ENCODE results near the gene ACADL. TPM values are rescaled to one million over a fixed set of nuclear protein-coding genes. Genes with fewer than 3 reads are reported as not detected.
A peak's percentile ranks its signal among the peaks of the same experiment; 100 is the strongest.

Gene ACADL
- total RNA-seq, 3 donors from 2014 or later: 0.19 to 0.95 TPM; not detected in 1

DNA sequence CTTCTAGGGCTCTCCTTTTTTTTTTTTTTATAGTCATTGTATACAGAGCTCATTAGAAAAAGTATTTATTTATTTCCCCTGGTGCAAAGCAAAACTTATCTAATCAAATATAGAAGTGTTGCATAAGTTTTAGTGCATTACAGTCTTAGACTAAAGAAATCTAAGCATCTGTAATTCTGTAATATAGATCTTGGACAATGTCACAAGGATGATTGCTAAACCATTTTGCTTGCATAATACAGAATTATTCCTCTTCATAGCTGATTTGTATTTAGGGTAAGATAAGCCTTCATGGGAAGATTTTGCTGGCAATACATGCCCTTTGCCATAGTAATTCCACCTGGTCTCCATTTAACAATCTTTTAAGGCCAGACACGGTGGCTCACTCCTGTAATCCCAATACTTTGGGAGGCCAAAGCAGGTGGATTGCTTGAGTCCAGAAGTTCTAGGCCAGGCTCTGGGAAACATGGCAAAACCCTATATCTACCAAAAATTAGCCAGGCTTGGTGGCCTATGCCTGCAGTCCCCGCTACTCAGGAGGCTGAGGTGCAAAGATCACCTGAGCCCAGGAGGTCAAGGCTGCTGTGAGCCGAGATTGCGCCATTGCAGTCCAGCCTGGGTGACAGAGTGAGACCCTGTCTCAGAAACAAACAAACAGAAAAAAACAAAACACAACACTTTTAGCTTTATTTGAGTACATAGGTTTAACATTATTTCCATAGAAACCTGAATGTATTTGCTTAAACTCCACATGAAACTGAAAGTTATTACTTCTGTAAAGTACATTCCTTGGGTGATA lies 2.2 kb upstream of the ACADL start:
- Histone ChIP-seq H3K36me3 (ENCODE audit: low read depth) (no peaks in the 10 kb centered on the region), H3K4me3 (no peak overlapping the region), H3K9me3 (no peaks in the 10 kb centered on the region), H3K4me1 (ENCODE audit: low read depth) (peaks cover 4% of the 10 kb centered on the region)
- DNase-seq: no peak
- intact Hi-C loops (cut with DNase I, micrococcal nuclease): no loop called here
- TF ChIP-seq, protein P1, sequence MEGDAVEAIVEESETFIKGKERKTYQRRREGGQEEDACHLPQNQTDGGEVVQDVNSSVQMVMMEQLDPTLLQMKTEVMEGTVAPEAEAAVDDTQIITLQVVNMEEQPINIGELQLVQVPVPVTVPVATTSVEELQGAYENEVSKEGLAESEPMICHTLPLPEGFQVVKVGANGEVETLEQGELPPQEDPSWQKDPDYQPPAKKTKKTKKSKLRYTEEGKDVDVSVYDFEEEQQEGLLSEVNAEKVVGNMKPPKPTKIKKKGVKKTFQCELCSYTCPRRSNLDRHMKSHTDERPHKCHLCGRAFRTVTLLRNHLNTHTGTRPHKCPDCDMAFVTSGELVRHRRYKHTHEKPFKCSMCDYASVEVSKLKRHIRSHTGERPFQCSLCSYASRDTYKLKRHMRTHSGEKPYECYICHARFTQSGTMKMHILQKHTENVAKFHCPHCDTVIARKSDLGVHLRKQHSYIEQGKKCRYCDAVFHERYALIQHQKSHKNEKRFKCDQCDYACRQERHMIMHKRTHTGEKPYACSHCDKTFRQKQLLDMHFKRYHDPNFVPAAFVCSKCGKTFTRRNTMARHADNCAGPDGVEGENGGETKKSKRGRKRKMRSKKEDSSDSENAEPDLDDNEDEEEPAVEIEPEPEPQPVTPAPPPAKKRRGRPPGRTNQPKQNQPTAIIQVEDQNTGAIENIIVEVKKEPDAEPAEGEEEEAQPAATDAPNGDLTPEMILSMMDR (IDR thresholded peaks at IDR 0.05): no peak
- ATAC-seq: no peak

DNA sequence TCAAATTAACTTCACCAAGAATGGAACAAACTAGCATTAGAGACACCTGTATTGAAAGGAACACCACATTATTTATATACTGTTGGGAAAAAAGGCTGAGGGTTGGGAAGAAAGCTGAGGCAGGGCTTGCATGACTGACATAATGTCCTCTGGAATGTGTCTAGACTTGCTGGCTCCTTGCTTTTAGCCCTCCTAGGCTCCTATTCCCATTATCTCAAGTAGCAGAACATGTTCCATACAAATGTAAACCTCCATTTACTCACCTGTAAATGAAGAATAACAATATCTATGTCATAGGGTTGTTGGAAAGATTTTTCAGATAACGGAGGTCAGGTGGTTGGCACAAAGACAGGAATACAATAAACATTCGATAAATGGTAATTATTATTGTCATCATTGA lies 976 bp upstream of the ACADL start:
- ATAC-seq: no peak
- intact Hi-C loops (cut with DNase I, micrococcal nuclease): no loop called here
- no peak for DNase-seq
- Histone ChIP-seq H3K36me3 (ENCODE audit: low read depth) (no peaks in the 10 kb centered on the region), H3K4me3 (no peak overlapping the region), H3K4me1 (ENCODE audit: low read depth) (peaks cover 4% of the 10 kb centered on the region), H3K9me3 (no peaks in the 10 kb centered on the region)
- TF ChIP-seq, protein P1 (IDR thresholded peaks at IDR 0.05): no peak

DNA sequence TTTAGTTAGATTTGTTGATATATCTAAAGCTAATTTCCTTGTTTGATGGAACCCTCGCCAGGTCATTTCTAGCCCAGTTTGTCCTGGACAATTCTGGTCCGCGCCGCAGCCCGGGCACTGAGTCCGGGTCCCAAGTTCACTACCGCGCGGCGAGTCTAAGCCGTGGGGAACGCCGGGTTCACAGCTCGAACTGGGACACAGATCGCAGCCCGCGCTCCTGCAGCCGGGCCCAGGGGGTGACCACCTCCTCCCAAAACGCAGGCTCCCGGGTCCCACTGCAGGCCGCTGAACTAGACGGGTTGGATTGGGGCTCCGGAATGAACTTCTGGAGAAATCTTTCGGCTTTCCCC lies 681 bp downstream of the ACADL start:
- no peaks in the 10 kb centered on the region for H3K36me3 ChIP-seq (ENCODE audit: low read depth)
- H3K9me3 ChIP-seq: no peaks in the 10 kb centered on the region
- TF ChIP-seq, protein P1 (IDR thresholded peaks at IDR 0.05): no peak
- intact Hi-C loops (cut with DNase I, micrococcal nuclease): no loop called here
- DNase-seq: peak; percentile 8 to 49 (median 28)
- ATAC-seq: peak; percentile 72
- no peak overlapping the region for H3K4me3 ChIP-seq
- H3K4me1 ChIP-seq (ENCODE audit: low read depth): peaks cover 4% of the 10 kb centered on the region

DNA sequence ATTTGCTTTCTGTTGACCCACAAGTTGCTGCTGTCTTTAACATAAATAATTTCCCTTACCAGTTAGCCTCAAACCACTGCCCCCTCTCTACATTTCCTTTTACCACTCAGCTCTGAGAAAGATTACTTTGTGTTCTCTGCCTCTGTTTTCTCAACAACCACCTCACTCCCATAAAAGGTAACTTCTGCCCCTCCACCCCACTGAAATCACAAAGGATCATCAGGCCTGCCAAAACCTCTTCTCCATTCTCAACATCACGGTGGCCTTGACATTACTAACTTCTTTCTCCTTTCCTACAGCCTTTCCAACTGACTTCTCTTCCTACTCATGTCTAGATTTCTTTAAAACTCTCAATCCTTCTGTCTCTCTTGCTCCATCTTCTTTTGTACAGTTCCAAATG lies 10.1 kb downstream of the ACADL start:
- DNase-seq: no peak
- intact Hi-C loops (cut with DNase I, micrococcal nuclease): no loop called here
- H3K9me3 ChIP-seq: no peaks in the 10 kb centered on the region
- TF ChIP-seq, protein P1 (IDR thresholded peaks at IDR 0.05): no peak
- no peak for ATAC-seq
- no peaks in the 10 kb centered on the region for H3K36me3 ChIP-seq (ENCODE audit: low read depth)
- no peaks in the 10 kb centered on the region for H3K4me1 ChIP-seq (ENCODE audit: low read depth)
- H3K4me3 ChIP-seq: no peak overlapping the region

DNA sequence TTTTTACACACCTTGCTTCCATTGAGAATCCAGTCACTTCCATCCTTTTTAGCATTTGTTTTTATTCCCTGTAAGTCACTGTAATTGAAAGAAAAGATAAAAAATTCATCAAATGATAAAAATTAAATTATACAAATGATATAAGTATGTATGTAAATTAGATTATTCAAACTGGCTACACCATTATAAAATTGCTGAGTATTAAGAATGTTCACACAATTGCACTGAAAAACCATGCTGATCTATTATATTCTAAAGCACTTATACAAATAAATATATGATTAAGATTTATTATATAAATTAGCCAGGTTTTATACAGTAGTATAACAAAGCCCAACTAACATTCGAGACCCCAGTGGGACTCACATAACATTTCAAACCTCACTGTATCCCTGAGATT lies 15.1 kb downstream of the ACADL start:
- H3K4me1 ChIP-seq (ENCODE audit: low read depth): no peaks in the 10 kb centered on the region
- no peaks in the 10 kb centered on the region for H3K36me3 ChIP-seq (ENCODE audit: low read depth)
- no peaks in the 10 kb centered on the region for H3K9me3 ChIP-seq
- H3K4me3 ChIP-seq: no peak overlapping the region
- no peak for DNase-seq
- no peak for ATAC-seq
- intact Hi-C loops (cut with DNase I, micrococcal nuclease): no loop called here
- TF ChIP-seq, protein P1 (IDR thresholded peaks at IDR 0.05): no peak

Measured in mucosa of descending colon (tissue), 3 donors.